GM19238 (cell line): ENCODE data around the gene TBC1D22A.
"Not testable (repeated sequence)": the region's sequence is repeated elsewhere in the genome, so short reads cannot be mapped to it uniquely, and the experiment has no call there.

ENCODE experiments used
- DNase-seq: peaks from one replicate; pipeline ENCODE4 v3.0.0; 2011; ENCODE audit warnings: low spot score; ENCODE audit not compliant: insufficient read length

Gene TBC1D22A

GRCh38 chr22:47132428-47132825, 370.0 kb downstream of the TBC1D22A start:
- DNase-seq = no peak

- no peak for DNase-seq
Observed at GRCh38 chr22:47133061-47133969, 370.9 kb downstream of the TBC1D22A start.

- no peak for DNase-seq
Observed at GRCh38 chr22:47134222-47134621, 371.8 kb downstream of the TBC1D22A start.

- no peak for DNase-seq
Observed at GRCh38 chr22:47135338-47135737, 372.9 kb downstream of the TBC1D22A start.

GRCh38 chr22:47136050-47136449, 373.6 kb downstream of the TBC1D22A start:
- DNase-seq = no peak

GRCh38 chr22:47136671-47137070, 374.2 kb downstream of the TBC1D22A start:
- no peak for DNase-seq

GRCh38 chr22:47139013-47139789, 376.8 kb downstream of the TBC1D22A start:
- no peak for DNase-seq

- DNase-seq = no peak
Observed at GRCh38 chr22:47139790-47140119, 377.3 kb downstream of the TBC1D22A start.

- DNase-seq = not testable (repeated sequence)
Observed at GRCh38 chr22:47140975-47141374, 378.5 kb downstream of the TBC1D22A start.

GRCh38 chr22:47142427-47143046, 380.1 kb downstream of the TBC1D22A start:
- no peak for DNase-seq

GRCh38 chr22:47143249-47143938, 380.9 kb downstream of the TBC1D22A start:
- DNase-seq = no peak

- DNase-seq = no peak
Observed at GRCh38 chr22:47144076-47144765, 381.8 kb downstream of the TBC1D22A start.

GRCh38 chr22:47144791-47145425, 382.5 kb downstream of the TBC1D22A start:
- no peak for DNase-seq

- no peak for DNase-seq
Observed at GRCh38 chr22:47145883-47146282, 383.4 kb downstream of the TBC1D22A start.

GRCh38 chr22:47146391-47146790, 383.9 kb downstream of the TBC1D22A start:
- no peak for DNase-seq

- DNase-seq = no peak
Observed at GRCh38 chr22:47146941-47147340, 384.5 kb downstream of the TBC1D22A start.

- DNase-seq = no peak
Observed at GRCh38 chr22:47147572-47147971, 385.1 kb downstream of the TBC1D22A start.

- DNase-seq = no peak
Observed at GRCh38 chr22:47148510-47148909, 386.1 kb downstream of the TBC1D22A start.

- DNase-seq = no peak
Observed at GRCh38 chr22:47148956-47149728, 386.7 kb downstream of the TBC1D22A start.

GRCh38 chr22:47149976-47150375, 387.5 kb downstream of the TBC1D22A start:
- DNase-seq = no peak
